Measurements from ENCODE around the gene EEF2KMT. TPM values are rescaled to one million over a fixed set of nuclear protein-coding genes. Genes with fewer than 3 reads are reported as not detected.
"Not testable (repeated sequence)": the region's sequence is repeated elsewhere in the genome, so short reads cannot be mapped to it uniquely, and the experiment has no call there.

EEF2KMT gene
- total RNA-seq, 2 donors from 2014 or later = 10.6 to 18.8 TPM

DNA sequence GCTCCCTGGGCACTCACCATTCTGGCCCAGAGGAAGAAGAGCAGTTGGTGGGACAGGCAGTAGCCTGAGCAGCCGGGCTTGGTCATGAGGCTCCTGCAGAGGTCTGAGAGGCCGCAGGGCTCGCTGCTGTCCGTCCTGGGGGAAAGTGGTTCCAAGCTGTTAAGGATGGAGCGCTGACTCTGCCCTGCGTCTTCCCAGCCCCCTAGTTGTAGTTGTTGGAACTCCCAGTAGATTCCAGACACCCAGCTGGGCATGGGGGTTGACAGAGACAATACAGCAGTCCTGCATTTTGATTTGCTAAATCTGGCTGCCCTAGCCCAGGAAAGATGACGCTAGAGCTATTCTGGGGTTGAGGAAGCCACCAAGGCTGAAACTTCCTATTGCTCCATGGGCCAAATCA is 39.1 kb downstream of the EEF2KMT start:
- no peaks in the 10 kb centered on the region for H3K4me1 Mint-ChIP-seq (ENCODE audit: low read depth in 2 of 2)
- H3K36me3 Mint-ChIP-seq = no peaks in the 10 kb centered on the region
- no peak overlapping the region for H3K27ac Mint-ChIP-seq
- H3K27me3 Mint-ChIP-seq = peaks cover 0 to 11% of the 10 kb centered on the region in 2 donors
- ATAC-seq (no peak), DNase-seq (ENCODE audit: low spot score) (no peak)
- no peak overlapping the region for H3K4me3 Mint-ChIP-seq
- H3K9me3 Mint-ChIP-seq = no peaks in the 10 kb centered on the region

DNA sequence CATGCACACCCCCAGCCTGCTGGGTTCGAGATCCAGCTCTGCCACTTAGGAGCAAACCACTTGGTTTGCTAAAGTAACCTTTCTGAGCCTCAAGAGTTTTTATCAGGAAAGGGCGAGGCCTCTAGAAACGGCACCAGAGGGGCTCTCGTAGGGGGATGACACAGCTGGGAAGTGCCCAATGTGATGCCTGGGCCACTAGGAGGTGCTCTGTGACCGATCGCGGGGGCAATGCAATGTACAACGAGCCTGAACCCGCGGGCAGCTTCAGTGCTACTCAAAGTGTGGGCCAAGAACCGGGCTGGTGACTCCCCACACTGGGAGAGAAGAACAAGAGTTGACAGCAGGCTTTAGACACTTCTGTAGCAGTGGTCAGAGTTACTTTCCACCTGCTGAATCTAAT is 41.2 kb downstream of the EEF2KMT start:
- Mint-ChIP-seq H3K4me3 (no peak overlapping the region), H3K9me3 (no peaks in the 10 kb centered on the region), H3K27me3 (peaks cover 0 to 5% of the 10 kb centered on the region in 2 donors), H3K27ac (no peak overlapping the region), H3K36me3 (no peaks in the 10 kb centered on the region), H3K4me1 (ENCODE audit: low read depth in 2 of 2) (no peaks in the 10 kb centered on the region)
- DNase-seq (ENCODE audit: low spot score) = no peak
- peak; percentile 65 to 74 for ATAC-seq

DNA sequence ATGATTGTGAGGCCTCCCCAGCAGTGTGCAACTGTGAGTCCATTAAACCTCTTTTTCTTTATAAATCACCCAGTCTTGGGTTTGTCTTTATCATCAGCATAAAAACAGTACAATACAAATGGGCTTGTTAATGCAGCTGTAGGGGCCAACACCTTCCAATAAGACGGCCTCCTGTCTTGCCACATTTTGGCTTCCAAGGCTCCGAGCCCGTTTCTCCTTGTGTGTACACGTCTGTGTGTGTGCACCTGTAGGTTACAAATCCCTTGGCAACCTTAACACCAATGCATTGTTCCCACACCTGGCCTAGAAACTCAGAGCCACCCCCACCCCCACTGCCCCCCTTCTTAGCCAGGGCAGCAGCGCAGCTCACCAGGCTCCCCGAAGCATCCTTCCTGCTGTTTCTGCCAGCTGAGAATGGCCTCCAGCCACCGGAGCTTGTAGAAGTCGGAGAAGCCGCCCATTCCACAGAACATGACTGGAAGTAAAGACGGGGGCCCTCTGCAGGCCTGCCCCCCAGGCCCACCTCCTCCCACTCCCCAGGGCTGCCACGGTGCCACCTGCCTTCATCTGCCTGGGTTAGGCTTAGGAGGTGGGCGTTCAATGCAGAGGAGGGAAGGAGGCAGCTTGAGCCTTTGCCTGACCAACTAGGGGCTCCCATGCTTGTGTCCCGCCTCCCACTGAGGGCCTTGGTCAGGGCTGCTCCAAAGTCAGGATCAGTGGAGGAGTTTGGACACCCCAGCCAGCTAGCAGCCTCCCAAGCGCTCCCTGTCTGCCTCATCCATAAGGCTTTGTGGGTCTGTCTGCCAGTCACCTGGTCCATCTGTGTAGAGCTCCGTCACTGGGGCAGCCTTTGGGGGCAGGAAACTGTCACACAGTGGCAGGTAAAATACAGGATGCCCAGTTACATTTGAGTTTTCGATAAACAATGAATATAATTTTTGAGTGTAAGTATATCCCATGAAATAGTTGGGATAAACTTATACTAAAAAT is 42.4 kb downstream of the EEF2KMT start:
- Mint-ChIP-seq H3K36me3 (no peaks in the 10 kb centered on the region), H3K9me3 (no peaks in the 10 kb centered on the region), H3K27ac (no peak overlapping the region), H3K27me3 (peaks cover 0 to 5% of the 10 kb centered on the region in 2 donors), H3K4me3 (no peak overlapping the region), H3K4me1 (ENCODE audit: low read depth in 2 of 2) (no peaks in the 10 kb centered on the region)
- ATAC-seq (no peak), DNase-seq (ENCODE audit: low spot score) (no peak)

DNA sequence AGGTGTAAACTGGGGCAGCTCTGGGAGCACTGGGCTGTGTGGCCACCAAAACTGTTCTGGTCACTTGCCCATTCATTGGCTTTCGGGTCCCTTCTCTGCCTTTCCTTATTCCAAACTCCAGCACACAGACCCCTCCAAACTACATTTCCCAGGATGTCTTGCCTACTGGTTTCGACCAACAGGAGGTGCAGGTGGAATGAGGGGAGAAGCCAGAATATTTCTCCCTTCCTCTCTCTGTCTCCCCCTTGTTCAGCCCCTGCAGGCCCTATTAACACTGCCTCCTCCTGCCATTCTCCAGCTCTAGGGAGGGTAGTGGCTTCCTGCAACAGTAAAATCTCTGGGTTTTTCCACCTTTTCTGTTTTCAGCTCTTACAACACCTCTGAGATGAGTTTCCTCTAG is 50.7 kb downstream of the EEF2KMT start:
- ATAC-seq (no peak), DNase-seq (ENCODE audit: low spot score) (no peak)
- H3K4me3 Mint-ChIP-seq = no peak overlapping the region
- H3K9me3 Mint-ChIP-seq = no peaks in the 10 kb centered on the region
- no peaks in the 10 kb centered on the region for H3K36me3 Mint-ChIP-seq
- H3K27ac Mint-ChIP-seq = no peak overlapping the region
- H3K4me1 Mint-ChIP-seq (ENCODE audit: low read depth in 2 of 2) = no peaks in the 10 kb centered on the region
- peaks cover 2 to 15% of the 10 kb centered on the region in 2 donors for H3K27me3 Mint-ChIP-seq

DNA sequence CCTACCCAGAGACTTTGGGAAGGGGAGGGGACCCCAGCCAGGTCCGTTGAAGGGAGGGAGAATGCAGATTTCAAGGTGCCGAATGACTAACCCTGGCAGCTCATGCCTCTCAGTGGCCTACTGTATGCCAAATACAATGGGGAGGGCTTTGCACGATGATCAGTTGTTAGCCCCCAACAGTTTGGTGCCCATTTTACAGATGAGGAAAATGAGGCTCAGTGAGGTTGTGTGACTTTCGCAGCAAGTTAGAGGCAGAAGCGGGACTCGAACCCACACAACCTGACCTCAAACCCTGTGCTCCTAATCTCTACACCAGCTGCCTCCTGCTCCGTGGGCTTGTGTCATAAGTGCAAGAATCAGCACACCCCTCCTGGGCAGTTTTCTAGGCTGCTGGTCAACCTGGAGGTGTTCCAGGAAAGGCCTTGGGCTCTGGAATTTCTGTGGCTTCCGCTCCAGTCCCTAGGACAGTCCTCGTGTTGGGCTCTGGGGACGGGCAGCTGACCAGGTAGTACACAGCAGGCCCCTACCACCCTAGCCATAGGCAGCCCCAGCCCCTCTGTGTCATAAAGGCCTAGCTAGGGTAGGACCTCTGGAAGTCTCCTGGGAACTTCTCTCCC is 52.0 kb downstream of the EEF2KMT start:
- Mint-ChIP-seq H3K4me3 (no peak overlapping the region), H3K9me3 (no peaks in the 10 kb centered on the region), H3K27me3 (peaks cover 2 to 15% of the 10 kb centered on the region in 2 donors), H3K36me3 (no peaks in the 10 kb centered on the region), H3K4me1 (ENCODE audit: low read depth in 2 of 2) (no peaks in the 10 kb centered on the region), H3K27ac (no peak overlapping the region)
- DNase-seq (ENCODE audit: low spot score) (no peak), ATAC-seq (no peak)

DNA sequence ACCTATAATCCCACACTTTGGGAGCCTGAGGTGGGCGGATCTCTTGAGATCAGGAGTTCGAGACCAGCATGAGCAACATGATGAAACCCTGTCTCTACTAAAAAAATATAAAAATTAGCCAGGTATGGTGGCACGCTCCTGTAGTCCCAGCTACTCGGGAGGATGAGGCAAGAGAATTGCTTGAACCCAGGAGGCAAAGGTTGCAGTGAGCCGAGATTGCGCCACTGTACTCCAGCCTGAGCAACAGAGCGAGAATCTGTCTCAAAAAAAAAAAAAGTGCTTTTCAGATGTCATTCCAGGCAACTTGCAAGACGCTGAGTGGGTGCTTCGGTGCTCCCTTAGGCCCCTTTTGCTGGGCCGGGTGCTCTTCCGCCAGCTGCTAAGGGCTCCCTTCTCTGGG is 53.0 kb downstream of the EEF2KMT start:
- not testable (repeated sequence) for H3K9me3 Mint-ChIP-seq; DNase-seq (ENCODE audit: low spot score); ATAC-seq; H3K36me3 Mint-ChIP-seq; H3K4me1 Mint-ChIP-seq (ENCODE audit: low read depth in 2 of 2); H3K4me3 Mint-ChIP-seq; H3K27ac Mint-ChIP-seq
- H3K27me3 Mint-ChIP-seq = peaks cover 2 to 11% of the 10 kb centered on the region in 2 donors

DNA sequence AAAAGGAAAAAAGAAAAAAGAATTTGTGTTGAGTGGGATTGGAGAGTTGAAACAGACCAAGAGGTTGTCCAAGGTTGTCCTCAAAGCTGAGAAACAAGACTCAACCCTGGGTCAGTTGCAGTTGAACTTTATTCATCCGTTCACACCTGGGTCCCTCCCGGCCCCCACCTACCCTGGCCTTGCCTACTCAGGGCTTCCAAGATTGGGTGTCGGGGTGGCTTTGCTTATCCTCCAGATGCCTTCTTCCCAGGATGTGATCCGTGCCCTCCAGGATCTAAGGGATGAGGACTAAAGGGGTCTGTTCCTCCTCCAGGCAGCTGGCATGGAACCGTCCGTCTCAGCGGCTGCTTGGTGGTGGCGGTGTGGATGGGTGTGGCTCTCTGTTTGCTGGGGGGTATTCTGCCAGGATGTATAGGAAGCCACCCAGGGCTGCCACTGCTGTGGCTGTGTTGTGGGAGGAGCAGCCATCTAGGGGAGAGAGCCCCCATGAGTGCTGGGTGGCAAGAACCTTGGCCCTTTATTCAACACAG is 53.5 kb downstream of the EEF2KMT start:
- Mint-ChIP-seq H3K36me3 (no peaks in the 10 kb centered on the region), H3K27ac (no peak overlapping the region), H3K27me3 (peaks cover 2 to 8% of the 10 kb centered on the region in 2 donors), H3K4me3 (no peak overlapping the region), H3K4me1 (ENCODE audit: low read depth in 2 of 2) (no peaks in the 10 kb centered on the region), H3K9me3 (no peaks in the 10 kb centered on the region)
- ATAC-seq (no peak), DNase-seq (ENCODE audit: low spot score) (no peak)

DNA sequence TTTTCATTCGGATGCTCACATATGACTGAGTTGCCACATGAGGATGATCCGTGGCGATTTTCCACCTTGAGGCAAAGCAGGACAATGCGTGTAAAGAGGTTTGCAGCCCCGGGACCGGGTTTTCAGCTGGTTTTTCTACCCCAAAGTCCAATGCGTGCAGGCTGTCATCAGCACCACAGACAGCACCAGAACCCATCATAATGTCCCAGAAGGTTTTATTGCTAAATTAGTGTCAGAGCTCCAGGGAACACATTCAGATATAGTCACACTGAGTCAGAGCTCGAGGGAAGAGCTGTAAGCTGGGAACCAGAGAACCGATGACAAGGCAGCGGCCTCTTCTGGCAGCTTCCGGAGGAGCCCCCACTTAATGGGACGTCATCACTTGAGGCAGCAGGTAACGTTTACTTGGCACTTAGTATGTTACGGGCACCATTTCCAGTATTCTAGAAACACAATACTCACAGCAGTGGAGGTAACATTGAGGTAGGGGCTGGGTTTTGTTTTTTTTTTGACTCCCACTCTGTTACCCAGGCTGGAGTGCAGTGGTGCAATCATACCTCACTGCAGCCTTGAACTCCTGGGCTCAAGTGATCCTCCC is 54.9 kb downstream of the EEF2KMT start:
- no peak overlapping the region for H3K27ac Mint-ChIP-seq
- no peak overlapping the region for H3K4me3 Mint-ChIP-seq
- H3K27me3 Mint-ChIP-seq = peaks cover 0 to 2% of the 10 kb centered on the region in 2 donors
- H3K36me3 Mint-ChIP-seq = no peaks in the 10 kb centered on the region
- H3K9me3 Mint-ChIP-seq = no peaks in the 10 kb centered on the region
- no peak for ATAC-seq
- no peak for DNase-seq (ENCODE audit: low spot score)
- H3K4me1 Mint-ChIP-seq (ENCODE audit: low read depth in 2 of 2) = no peaks in the 10 kb centered on the region

DNA sequence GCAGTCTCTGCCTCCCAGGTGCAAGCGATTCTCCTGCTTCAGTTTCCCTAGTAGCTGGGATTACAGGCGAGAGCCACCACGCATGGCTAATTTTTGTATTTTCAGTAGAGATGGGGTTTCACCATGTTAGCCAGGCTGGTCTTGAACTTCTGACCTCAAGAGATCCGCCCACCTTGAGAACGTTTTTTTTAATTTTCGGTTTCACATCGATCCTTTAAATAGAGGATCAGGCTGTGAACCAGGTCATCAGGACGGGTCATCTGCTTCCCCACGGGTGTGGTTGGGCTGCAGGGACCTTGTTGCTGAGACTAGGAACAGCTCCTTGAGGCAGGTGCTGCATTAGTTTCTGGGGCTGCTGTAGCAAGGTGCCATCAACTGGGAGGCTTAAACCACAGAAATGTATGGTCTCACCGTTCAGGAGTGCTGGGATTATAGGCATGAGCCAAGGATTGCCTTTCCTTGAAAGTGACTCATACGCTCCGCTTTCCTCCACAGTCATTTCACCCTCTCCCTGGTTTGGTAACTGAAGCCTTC is 55.9 kb downstream of the EEF2KMT start:
- ATAC-seq (no peak), DNase-seq (ENCODE audit: low spot score) (no peak)
- no peaks in the 10 kb centered on the region for H3K36me3 Mint-ChIP-seq
- H3K4me1 Mint-ChIP-seq (ENCODE audit: low read depth in 2 of 2) = no peaks in the 10 kb centered on the region
- no peak overlapping the region for H3K27ac Mint-ChIP-seq
- no peaks in the 10 kb centered on the region for H3K9me3 Mint-ChIP-seq
- no peak overlapping the region for H3K4me3 Mint-ChIP-seq
- peaks cover 0 to 4% of the 10 kb centered on the region in 2 donors for H3K27me3 Mint-ChIP-seq

DNA sequence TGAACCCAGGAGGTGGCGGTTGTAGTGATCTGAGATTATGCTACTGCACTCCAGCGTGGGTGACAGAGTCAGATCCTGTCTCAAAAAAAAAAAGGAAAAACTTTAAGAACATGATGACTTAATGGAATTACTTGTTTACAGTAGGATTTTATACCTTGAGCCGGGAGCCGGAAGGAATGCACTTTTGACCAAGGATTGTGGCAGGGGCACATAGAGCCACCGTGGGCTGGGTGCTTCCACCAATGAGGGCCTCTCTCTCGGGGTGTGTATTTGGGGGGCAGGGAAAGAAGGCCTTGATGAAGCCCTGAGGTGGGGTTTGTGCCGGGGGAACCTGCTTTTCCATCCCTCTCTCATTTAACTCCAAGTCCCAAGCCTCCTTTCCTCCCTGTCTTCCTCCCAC is 57.1 kb downstream of the EEF2KMT start:
- Mint-ChIP-seq H3K4me3 (no peak overlapping the region), H3K36me3 (no peaks in the 10 kb centered on the region), H3K27me3 (peaks cover 0 to 3% of the 10 kb centered on the region in 2 donors), H3K9me3 (no peaks in the 10 kb centered on the region), H3K4me1 (ENCODE audit: low read depth in 2 of 2) (no peaks in the 10 kb centered on the region), H3K27ac (no peak overlapping the region)
- ATAC-seq = no peak
- no peak for DNase-seq (ENCODE audit: low spot score)

DNA sequence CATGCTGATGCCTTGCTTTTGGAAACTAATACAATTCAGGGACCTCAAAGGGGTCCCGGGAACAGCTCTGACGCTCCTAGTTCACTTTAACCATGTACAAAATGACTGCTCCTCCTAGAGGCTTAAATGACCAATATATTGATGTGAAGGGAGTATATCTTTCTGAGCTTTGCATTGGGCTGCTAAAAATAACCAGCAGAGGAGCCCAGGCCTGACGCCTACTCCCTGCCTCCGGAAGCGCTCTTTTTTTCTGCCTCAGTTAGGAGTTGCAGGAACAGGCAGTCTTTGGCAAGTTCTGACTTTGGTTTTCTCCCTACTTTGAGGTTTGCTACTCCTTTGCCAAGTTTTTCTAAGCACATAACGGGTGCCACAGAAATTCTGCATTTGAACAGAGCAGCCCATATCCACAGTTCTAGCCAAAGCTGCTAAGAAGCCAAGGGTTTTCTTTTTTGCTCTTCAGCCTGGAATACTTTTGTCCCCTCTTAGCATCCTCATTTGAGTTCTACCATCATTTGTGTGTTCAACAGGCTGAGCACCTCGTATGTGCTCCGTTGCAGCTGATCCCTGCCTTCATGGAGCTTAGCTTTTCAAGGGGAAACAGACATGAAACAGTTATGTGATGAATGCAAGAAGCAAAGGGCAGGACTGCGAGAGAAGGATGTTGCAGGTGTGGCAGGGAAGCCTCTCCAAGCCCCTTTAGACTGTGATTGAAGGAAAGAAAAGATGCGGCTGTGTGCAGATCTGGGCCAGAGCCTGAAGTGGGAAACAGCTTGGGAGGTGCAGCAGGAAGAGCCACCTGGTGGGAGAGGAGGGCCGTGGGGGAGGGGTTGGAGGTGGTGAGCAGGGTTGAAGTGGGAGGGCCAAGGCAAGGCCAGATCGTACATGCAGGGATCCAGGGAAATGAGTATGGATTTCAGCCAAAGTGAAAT is 61.1 kb downstream of the EEF2KMT start:
- Mint-ChIP-seq H3K4me1 (ENCODE audit: low read depth in 2 of 2) (peaks cover 11 to 15% of the 10 kb centered on the region in 2 donors), H3K4me3 (no peak overlapping the region), H3K27me3 (peaks cover 0 to 3% of the 10 kb centered on the region in 2 donors), H3K9me3 (no peaks in the 10 kb centered on the region), H3K27ac (no peak overlapping the region), H3K36me3 (no peaks in the 10 kb centered on the region)
- no peak for ATAC-seq
- no peak for DNase-seq (ENCODE audit: low spot score)

DNA sequence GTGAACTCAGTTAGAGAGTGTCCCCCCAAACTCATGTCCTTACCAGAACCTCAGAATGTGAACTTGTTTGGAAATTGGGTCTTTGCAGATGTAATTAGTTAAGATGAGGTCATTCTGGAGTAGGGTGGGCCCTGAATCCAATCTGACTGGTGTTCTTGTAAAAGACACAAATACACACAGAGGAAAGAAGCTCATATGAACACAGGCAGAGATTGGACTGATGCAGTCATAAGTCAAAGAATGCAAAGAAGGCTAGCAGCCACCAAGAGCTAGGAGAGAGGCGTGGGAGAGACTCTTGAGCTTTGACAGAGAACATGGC is 61.7 kb downstream of the EEF2KMT start:
- ATAC-seq (no peak), DNase-seq (ENCODE audit: low spot score) (no peak)
- Mint-ChIP-seq H3K4me1 (ENCODE audit: low read depth in 2 of 2) (peaks cover 11 to 15% of the 10 kb centered on the region in 2 donors), H3K36me3 (no peaks in the 10 kb centered on the region), H3K4me3 (peak overlapping the region; percentile 38), H3K27me3 (peaks cover 0 to 3% of the 10 kb centered on the region in 2 donors), H3K27ac (no peak overlapping the region), H3K9me3 (no peaks in the 10 kb centered on the region)

All from natural killer cell treated with Interleukin-12 subunit alpha and Interleukin-12 subunit beta and Interleukin-15 and Interleukin-18, amount 100 ng/mL, for 72 hours (primary cell).